ACHN (cell line): Measurements from ENCODE around the gene PLAC1.

Experiments used
- DNase-seq: peaks from one replicate; pipeline ENCODE4 v3.0.0-alpha.2; 2015
- in situ Hi-C: cut with HindIII; loops from 2 replicates; pipeline ENCODE4 v1.10.0; 2017; ENCODE audit warnings: low sequenced_read_pairs, low pct_ligation_motif_present, low pct_unique_long_range_greater_than_20kb

PLAC1 gene

GRCh38 chrX:134640914-134641313 lies 17.4 kb downstream of the PLAC1 start:
- in situ Hi-C loops: no loop called here
- DNase-seq: no peak

GRCh38 chrX:134636851-134637250 lies 21.4 kb downstream of the PLAC1 start:
- DNase-seq: no peak
- in situ Hi-C loops: no loop called here

- DNase-seq: no peak
- in situ Hi-C loops: no loop called here
These were observed 23.6 kb downstream of the PLAC1 start for GRCh38 chrX:134634691-134635090.

DNA sequence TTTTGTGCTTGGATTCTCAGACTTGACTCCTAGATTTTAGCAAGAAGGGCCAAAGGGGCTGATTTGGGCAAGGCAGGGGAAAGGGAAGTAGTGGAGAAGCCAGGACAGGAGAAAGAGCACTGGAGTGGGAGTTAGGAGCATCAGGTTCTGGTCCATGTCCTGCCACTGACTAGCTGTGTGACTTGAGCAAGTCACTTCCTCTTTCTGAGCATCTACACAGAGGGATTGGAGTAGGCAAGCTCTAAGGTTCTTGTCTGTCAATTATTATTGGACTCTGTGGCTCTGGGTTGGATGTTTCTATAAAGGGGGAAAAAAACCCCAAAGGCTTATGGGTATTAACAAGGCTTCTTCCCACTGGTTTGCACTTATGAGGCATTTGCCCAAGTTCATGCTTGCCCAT lies 24.4 kb downstream of the PLAC1 start:
- no peak for DNase-seq
- in situ Hi-C loops: no loop called here

DNA sequence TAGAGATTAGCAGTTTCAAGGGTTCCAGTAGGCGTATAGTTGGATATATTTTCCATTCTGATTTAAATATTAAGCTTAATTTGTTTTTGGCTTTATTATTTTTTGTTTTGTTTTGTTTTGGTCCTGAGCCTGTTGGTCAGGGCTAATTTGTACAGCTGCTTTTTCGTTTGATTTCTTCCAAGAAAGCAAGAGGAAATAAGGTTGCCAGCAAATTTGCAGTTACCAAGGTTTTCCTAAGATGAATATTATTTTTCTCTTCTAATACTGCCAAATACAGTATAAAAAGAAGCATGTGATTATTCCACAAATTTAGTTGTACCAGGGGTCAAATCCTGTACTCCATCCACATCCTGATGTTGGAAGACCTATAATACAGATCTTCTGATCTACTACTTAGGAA lies 24.9 kb downstream of the PLAC1 start:
- no peak for DNase-seq
- in situ Hi-C loops: no loop called here

GRCh38 chrX:134632355-134632754 lies 25.9 kb downstream of the PLAC1 start:
- no peak for DNase-seq
- in situ Hi-C loops: no loop called here

DNA sequence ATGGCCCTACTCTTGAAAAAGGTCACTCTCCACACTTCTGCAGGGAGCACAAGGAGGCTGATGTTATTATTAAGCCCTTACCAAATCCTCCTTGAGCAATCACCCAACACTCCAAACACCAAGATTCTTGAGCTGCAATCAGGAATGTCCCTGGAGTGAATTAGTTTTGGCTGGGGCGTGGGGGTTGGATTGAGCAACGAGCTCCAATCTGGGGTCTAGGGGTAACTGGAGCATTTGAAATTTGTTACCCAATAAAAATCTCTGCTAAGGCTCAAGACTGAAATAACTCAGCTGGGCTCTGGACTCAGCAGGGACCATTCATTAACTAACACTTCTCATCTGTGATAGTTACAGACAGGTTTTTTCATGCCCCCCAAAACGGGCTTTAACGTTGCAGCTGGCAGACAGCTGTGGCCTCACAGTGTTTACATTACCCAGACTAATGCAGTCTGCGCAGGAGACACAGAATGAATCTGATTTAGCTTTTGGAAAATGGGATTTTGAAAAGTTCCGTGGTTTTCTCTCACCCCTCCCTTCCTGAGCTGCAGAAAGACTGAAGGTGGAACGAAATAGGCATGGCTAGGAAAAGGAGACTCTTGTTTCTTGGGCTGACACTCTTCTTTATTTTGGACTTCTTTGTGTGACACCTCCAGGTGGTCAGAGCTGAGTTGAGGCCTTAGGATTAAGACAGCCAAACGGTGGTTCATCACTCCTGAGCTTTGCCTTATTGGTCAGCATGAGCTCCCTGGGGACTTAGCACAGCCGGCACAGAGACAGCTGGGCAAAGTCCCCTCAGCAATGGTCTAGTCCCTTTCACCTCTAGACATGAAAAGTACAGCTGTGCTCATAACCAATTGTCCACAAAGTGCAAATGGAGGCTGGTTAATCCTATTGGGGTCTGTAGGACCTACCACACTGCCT lies 26.6 kb downstream of the PLAC1 start:
- in situ Hi-C loops: no loop called here
- no peak for DNase-seq

- in situ Hi-C loops: no loop called here
- DNase-seq: no peak
These were observed 29.6 kb downstream of the PLAC1 start for GRCh38 chrX:134628663-134629062.

GRCh38 chrX:134626434-134626833 lies 31.8 kb downstream of the PLAC1 start:
- in situ Hi-C loops: no loop called here
- DNase-seq: no peak

DNA sequence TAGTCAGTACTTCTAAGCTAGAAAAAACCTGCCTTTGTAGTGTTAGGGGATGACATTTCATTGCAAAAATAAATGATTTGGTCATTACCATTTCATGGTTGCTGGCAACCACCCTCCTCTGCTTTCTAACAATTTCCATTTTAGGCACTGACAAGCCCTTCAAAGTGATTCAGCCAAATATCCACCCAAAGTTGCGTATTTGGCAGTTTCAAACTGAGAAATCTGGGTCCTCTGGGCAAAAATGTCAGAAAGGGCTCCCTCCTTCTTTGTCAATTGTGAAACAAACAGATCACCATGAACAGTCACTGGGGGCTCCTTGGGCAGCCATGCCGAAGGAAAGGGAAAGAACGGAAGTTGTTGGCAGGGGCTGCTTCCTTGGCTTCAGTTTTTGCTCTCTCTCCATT lies 33.0 kb downstream of the PLAC1 start:
- no peak for DNase-seq
- in situ Hi-C loops: no loop called here

- in situ Hi-C loops: no loop called here
- DNase-seq: no peak
These were observed 34.2 kb downstream of the PLAC1 start for GRCh38 chrX:134624046-134624430.

DNA sequence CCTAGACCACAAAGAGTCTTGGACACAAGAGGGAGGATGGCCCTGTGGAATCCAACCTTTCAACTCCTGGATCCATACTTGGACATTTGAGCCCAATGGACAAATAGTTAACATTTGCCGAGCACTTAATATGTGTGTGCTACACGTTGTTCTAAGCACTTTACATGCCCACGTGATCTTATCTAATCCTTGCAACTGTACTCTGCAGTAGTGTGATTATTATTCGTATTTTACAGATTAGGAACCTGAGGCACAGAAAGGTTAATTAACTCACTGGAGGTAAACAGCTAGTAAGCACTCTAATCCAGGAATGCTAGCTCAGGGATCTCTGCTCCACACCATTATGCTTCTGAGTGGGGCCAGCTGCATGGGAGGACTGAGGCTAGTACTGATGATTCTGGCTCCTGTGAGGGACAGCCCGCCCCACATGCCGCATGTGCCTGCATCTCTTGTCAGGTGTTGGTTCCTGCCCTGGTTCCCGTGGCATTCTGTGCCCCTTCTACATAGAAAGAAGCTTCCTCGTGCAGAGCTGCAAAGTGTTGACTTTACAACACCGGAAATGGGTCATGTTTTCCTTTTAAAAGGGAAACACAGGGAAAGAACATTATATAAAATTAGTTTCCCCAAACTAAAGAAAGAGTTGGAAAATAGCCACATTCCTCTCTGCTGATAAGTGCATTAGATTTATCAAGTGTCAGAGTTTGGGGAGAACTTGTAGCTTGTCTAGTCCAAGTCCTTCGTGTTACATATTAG lies 34.8 kb downstream of the PLAC1 start:
- in situ Hi-C loops: no loop called here
- no peak for DNase-seq

DNA sequence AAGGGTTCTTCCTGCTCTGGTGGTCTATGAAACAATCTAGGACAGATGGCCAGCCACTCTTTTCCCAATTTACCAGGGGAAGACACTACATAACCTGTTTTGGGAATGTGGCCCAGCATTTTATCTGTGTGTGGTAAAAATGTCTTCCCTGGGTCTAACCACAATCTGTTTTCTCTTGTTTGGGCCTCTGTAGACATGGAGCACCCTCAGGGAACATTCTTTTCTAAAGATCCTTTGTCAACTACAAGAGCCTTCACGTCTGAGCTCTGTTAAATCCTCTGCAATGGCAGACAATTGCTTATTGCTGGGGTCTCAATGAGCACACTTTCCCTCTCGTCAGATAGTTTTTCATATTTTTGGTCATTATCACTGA lies 35.5 kb downstream of the PLAC1 start:
- no peak for DNase-seq
- in situ Hi-C loops: no loop called here

DNA sequence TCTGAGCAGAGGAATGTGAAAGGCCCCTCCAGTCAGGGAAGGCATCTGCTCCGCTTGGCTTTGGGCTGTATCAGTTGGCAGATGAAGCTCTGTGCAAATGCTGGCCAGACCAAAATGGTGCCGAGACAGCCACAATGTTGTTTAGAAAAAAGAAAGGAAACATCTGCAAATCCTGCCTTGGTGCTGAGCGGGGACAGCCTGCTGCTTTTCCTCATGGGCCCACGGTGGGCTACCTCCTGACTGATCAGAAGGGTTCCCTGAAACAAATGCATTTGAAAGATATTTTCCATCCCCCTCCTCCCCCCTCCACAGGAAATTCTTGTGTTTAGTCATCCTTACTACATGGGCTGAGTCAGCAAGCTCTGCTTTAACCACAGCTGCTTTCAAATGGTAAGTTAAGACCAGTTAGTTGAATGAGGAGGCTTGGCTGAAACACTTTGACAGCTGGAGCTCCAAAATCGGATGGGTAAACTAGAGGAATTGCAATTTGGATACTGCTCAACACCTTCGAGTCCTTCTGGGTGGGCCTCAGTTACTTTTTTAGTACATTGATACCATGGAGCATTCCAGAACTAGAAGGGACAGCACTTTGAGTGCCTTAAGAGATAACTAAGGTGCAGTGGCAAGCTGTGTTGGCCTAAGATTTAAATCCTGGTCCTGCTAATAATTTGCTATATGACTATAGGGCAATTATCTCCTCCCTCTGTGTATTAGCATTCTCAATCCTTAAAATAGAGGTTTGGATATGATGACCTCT lies 36.0 kb downstream of the PLAC1 start:
- DNase-seq: peak; percentile 71
- in situ Hi-C loops: no loop called here

DNA sequence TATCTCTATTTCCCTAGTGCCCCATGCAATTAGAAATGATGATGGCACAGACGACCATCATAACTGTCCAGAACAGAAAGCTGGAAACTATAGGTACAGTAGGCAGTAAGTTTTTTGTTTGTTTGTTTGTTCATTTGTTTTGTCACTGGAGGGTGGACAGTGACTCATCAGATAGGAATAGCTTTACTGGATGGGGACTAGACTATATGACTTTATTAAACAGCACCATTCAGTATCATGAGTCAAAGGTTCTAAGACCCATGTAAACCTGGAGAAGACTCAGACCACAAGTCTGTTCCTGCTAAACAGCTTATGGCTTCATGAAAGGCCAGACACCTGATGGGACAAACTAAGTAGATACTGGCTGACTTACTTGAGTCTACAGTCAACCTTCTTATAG lies 38.4 kb downstream of the PLAC1 start:
- DNase-seq: no peak
- in situ Hi-C loops: no loop called here

GRCh38 chrX:134613396-134613795 lies 44.9 kb downstream of the PLAC1 start:
- in situ Hi-C loops: no loop called here
- no peak for DNase-seq

DNA sequence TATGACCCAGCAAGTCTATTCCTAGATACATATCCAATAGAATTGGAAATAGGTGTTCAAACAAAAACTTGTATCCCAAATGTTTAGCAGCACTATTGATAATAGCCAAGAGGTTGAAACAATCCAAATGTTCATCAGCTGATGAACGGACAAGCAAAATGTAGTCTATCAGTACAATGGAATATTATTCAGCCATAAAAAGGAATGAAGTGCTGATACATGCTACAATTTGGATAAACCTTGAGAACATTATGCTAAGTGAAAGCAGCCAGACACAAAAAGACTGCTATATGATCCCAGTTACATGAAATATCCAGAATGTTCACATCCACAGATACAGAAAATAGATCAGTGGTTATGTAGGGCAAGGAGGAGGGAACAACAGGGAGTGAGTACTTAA lies 50.1 kb downstream of the PLAC1 start:
- in situ Hi-C loops: no loop called here
- no peak for DNase-seq

GRCh38 chrX:134607523-134607922 lies 50.7 kb downstream of the PLAC1 start:
- no peak for DNase-seq

DNA sequence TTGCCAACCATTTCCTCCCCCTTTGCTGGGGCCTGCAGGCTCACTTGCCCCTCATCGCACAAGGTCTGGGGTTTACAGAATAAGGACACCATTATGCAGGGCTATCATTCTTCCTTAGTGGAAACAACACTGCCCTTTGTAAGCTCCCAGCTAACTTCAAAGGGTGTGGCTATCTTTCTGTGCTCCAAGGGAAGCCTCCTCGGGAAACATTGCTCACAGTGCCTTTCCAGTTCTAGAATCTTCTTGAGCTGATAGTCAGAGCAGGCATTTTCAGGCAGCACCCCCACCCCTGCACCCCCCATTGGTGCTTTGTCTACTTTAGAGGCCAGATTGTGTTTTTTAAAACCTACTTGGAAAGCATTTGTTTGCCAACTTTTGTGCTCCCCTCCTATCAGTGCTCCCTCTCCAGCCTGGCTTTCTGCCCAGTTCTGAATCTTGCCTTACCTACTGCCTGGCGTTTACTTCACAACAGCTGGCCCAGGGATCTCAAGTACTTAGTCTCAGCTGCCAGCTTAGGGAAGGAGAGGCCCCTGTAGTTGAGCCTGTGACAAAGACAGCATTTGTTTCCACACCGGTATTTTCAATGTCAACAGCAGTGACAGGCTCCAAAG lies 53.5 kb downstream of the PLAC1 start:
- in situ Hi-C loops: no loop called here
- DNase-seq: no peak

More at GRCh38 chrX:134607523-134607922, 50.7 kb downstream of the PLAC1 start:
- in situ Hi-C loops: no loop called here
